Inferior parietal cortex (tissue), 1 donor: ENCODE data around the gene ANKS4B.
"Not testable (repeated sequence)": the region's sequence is repeated elsewhere in the genome, so short reads cannot be mapped to it uniquely, and the experiment has no call there.

Experiments
- DNase-seq: peaks from one replicate; pipeline ENCODE4 v3.0.0-alpha.2; 2016; ENCODE audit errors: extremely low spot score

Gene ANKS4B

DNA sequence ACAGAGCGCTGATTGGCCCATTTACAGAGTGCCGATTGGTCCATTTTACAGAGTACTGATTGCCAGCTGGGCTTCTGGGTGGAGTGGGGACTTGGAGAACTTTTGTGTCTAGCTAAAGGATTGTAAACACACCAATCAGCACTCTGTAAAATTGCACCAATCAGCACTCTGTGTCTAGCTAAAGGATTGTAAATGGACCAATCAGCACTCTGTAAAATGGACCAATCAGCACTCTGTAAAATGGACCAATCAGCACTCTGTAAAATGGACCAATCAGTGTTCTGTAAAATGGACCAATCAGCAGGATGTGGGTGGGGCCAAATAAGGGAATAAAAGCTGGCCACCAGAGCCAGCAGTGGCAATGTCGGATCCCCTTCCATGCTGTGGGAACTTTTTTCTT, 56.3 kb downstream of the ANKS4B start:
- not testable (repeated sequence) for DNase-seq

GRCh38 chr16:21300309-21301167, 67.0 kb downstream of the ANKS4B start:
- peak; percentile 97 for DNase-seq

- DNase-seq: no peak
These were observed 67.8 kb downstream of the ANKS4B start for GRCh38 chr16:21301168-21301894.

- no peak for DNase-seq
These were observed 68.4 kb downstream of the ANKS4B start for GRCh38 chr16:21301895-21302291.

DNA sequence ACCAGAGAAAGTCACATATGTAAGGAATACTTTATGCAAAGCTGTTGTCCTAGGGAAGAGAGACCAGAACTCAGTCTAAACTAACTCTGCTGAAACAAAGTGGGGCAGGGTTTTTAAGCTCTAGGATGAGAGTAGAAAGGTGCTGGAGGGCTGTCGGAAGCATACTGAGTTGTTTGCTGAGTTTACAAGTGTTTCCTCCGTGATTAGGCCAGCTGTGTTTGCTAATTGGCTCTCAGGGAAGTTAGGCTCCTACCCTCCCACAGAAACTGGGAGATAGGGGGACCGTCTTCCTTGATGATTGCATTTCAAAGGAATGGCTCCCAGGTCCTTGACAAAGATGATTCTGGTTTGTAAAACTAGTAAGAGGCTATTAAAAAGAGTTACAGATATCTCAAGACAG, 69.0 kb downstream of the ANKS4B start:
- DNase-seq: no peak

GRCh38 chr16:21302898-21303528, 69.5 kb downstream of the ANKS4B start:
- DNase-seq: no peak
